HepG2 (cell line): Measurements from ENCODE around the gene UNC5C. TPM values are rescaled to one million over a fixed set of nuclear protein-coding genes. Genes with fewer than 3 reads are reported as not detected.

Experiments used
- ATAC-seq: fragments of 200-7000 bp; cut with Tn5 transposase; 3 replicates; pipeline ENCODE4 v1.9.1; 2020; ENCODE audit warnings: mild to moderate bottlenecking, moderate library complexity
- BruUV-seq: library from RNA; stranded (reverse); fragments of 400-500 nt; replicated peaks from 2 replicates; lab custom pipeline; 2021; lab: Mats Ljungman, UMichigan
- CTCF ChIA-PET: fragments of 300-600 bp; formaldehyde crosslinking; extraction: SDS; loops from one replicate; lab custom pipeline; 2021; ENCODE audit warnings: low total read pairs, inconsistent platforms, low intra/inter-chr PET ratio; lab: Yijun Ruan, JAX
- POLR2A ChIA-PET: fragments of 350-600 bp; sonication (Branson Sonifier 250); formaldehyde crosslinking; loops from one replicate; lab custom pipeline; 2020; ENCODE audit warnings: antibody characterized with exemption, inconsistent platforms; lab: Yijun Ruan, JAX
- DNase-seq: peaks from one replicate; pipeline ENCODE4 v3.0.0-alpha.2; 2015; ENCODE audit warnings: low spot score
- FAIRE-seq: peaks from 3 replicates; lab custom pipeline; 2011; peaks lifted over from hg19 to GRCh38; lab: Jason Lieb, UNC
- H2AFZ ChIP-seq: one replicate; pipeline ENCODE4 v1.6.1; 2011; ENCODE audit warnings: low read length, inconsistent platforms
- H3K27ac ChIP-seq: fragments of 300-600 bp; 3 replicates; pipeline ENCODE4 v1.8.0; 2011; ENCODE audit warnings: mixed run types, mild to moderate bottlenecking, mixed read lengths, low read length, inconsistent platforms; ENCODE audit not compliant: insufficient read depth; ENCODE audit errors: extremely low read length
- H3K27me3 ChIP-seq, 2 experiments: fragments of 200-600 bp in 1 of 2; 2 replicates in 1 of 2; 3 replicates in 1 of 2; pipeline versions ENCODE4 v1.6.0 to v1.8.0; 2011; ENCODE audit warnings: low read length in 2 of 2, mild to moderate bottlenecking in 2 of 2, moderate library complexity in 2 of 2, inconsistent platforms in 1 of 2; ENCODE audit not compliant: insufficient read depth in 2 of 2, control insufficient read depth in 1 of 2
- H3K36me3 ChIP-seq, 2 experiments: fragments of 200-600 bp in 1 of 2; replicated peaks in 1 of 2; 2 replicates in 1 of 2; 3 replicates in 1 of 2; pipeline versions ENCODE4 v1.5.1 to v1.8.0; 2011; ENCODE audit warnings: low read length in 2 of 2, inconsistent platforms in 1 of 2; ENCODE audit not compliant: insufficient read depth in 2 of 2, control insufficient read depth in 1 of 2
- H3K4me1 ChIP-seq: 2 replicates; pipeline ENCODE4 v1.5.1; 2012; ENCODE audit warnings: low read length, inconsistent platforms; ENCODE audit not compliant: insufficient read depth
- H3K4me2 ChIP-seq: 2 replicates; pipeline ENCODE4 v1.6.0; 2011; ENCODE audit warnings: low read depth, low read length, inconsistent platforms
- H3K4me3 ChIP-seq, 3 experiments: fragments of 200-600 bp in 1 of 3; sonication (generic), shearing (Covaris generic) in 1 of 3; replicated peaks in 1 of 3; 2 replicates each; pipeline ENCODE4 v1.5.1; 2011 to 2016; ENCODE audit warnings: low read length in 3 of 3, inconsistent platforms in 2 of 3, low read depth in 2 of 3, mild to moderate bottlenecking in 2 of 3, control low read depth in 1 of 3, mixed read lengths in 1 of 3; ENCODE audit not compliant: insufficient read depth in 1 of 3
- H3K79me2 ChIP-seq: one replicate; pipeline ENCODE4 v1.6.1; 2011; ENCODE audit warnings: low read length, inconsistent platforms; ENCODE audit not compliant: insufficient read depth
- H3K9ac ChIP-seq: 2 replicates; pipeline ENCODE4 v1.6.0; 2011; ENCODE audit warnings: mild to moderate bottlenecking, low read depth, low read length, inconsistent platforms; ENCODE audit not compliant: insufficient read depth
- H3K9me3 ChIP-seq: 2 replicates; pipeline ENCODE4 v1.5.1; 2012; ENCODE audit warnings: mild to moderate bottlenecking, low read length
- H4K20me1 ChIP-seq: 2 replicates; pipeline ENCODE4 v1.6.0; 2011; ENCODE audit warnings: inconsistent platforms, mild to moderate bottlenecking, low read length, moderate library complexity; ENCODE audit not compliant: insufficient read depth
- CEBPG ChIP-seq: IDR thresholded peaks from 2 replicates; pipeline ENCODE4 v1.6.1; 2016
- EP300 ChIP-seq, 3 experiments: sonication (generic) in 1 of 3; formaldehyde crosslinking in 1 of 3; IDR thresholded peaks; 2 replicates each; pipeline versions ENCODE4 v1.5.1 to v1.6.1; 2011 to 2020; ENCODE audit warnings: low read depth in 2 of 3, low read length in 2 of 3, borderline replicate concordance in 1 of 3, improper control_type of control experiment in 1 of 3, mild to moderate bottlenecking in 1 of 3, missing genetic modification reagents in 1 of 3, moderate library complexity in 1 of 3
- FOXA1 ChIP-seq, 2 experiments: fragments of 450-650 bp in 1 of 2; sonication (generic) in 1 of 2; formaldehyde crosslinking in 1 of 2; IDR thresholded peaks; 2 replicates each; pipeline versions ENCODE4 v1.4.0 to v1.6.1; 2016 to 2020; ENCODE audit warnings: missing genetic modification reagents in 1 of 2
- FOXA3 ChIP-seq: IDR thresholded peaks from 2 replicates; pipeline ENCODE4 v1.6.1; 2016; ENCODE audit warnings: missing genetic modification reagents, missing compliant biosample characterization
- FOXJ3 ChIP-seq: sonication (generic); formaldehyde crosslinking; IDR thresholded peaks from 2 replicates; pipeline ENCODE4 v1.4.0; 2020; ENCODE audit warnings: missing genetic modification reagents, mild to moderate bottlenecking, borderline replicate concordance
- HMG20B ChIP-seq: conservative IDR thresholded peaks from 2 replicates; pipeline ENCODE4 v1.6.1; 2016; ENCODE audit warnings: missing genetic modification reagents, missing compliant biosample characterization
- ISL2 ChIP-seq: sonication (generic); formaldehyde crosslinking; IDR thresholded peaks from 2 replicates; pipeline ENCODE4 v1.5.0; 2020; ENCODE audit warnings: missing genetic modification reagents
- KLF12 ChIP-seq: sonication (generic); formaldehyde crosslinking; IDR thresholded peaks from 2 replicates; pipeline ENCODE4 v1.4.0; 2020; ENCODE audit warnings: missing genetic modification reagents, borderline replicate concordance
- MEIS2 ChIP-seq: sonication (generic); formaldehyde crosslinking; IDR thresholded peaks from 2 replicates; pipeline ENCODE4 v1.9.0; 2021; ENCODE audit warnings: mild to moderate bottlenecking, missing genetic modification reagents
- PITX1 ChIP-seq: sonication (generic); formaldehyde crosslinking; IDR thresholded peaks from 2 replicates; pipeline ENCODE4 v1.5.1; 2020; ENCODE audit warnings: mild to moderate bottlenecking, missing genetic modification reagents
- SP5 ChIP-seq: IDR thresholded peaks from 2 replicates; pipeline ENCODE4 v1.6.1; 2016; ENCODE audit warnings: low read depth, borderline replicate concordance
- ZNF772 ChIP-seq: sonication (generic); formaldehyde crosslinking; IDR thresholded peaks from 2 replicates; pipeline ENCODE4 v1.5.0; 2020; ENCODE audit warnings: mild to moderate bottlenecking, missing genetic modification reagents
- WGBS: methylation state at CpG from one replicate; pipeline ENCODE4 v1.1.6; 2017; ENCODE audit warnings: low lambda C conversion rate; 5-methylcytosine and 5-hydroxymethylcytosine counted together
- in situ Hi-C: cut with HindIII; loops from 2 replicates; pipeline ENCODE4 v1.10.0; 2017; ENCODE audit warnings: low pct_unique_long_range_greater_than_20kb; ENCODE audit not compliant: extremely low pct_ligation_motif_present
- intact Hi-C: fragments of 100-400 bp; cut with micrococcal nuclease; formaldehyde crosslinking; loops from one replicate; pipeline ENCODE4 v1.10.0; 2022; ENCODE audit not compliant: unreplicated experiment
- polyA plus RNA-seq, 8 experiments: library from polyadenylated mRNA; depleted of rRNA in 3 of 8; stranded (reverse) in 7 of 8; unstranded in 1 of 8; fragments of >200 nt; fragmentation: Illumina TruSeq in 4 of 8; extraction: Trizol in 4 of 8; gene quantifications; 2 replicates each; pipeline versions ENCODE4 v1.2.1 to v1.2.3, GENCODE V29; 2011 to 2016; ENCODE audit warnings: low read depth in 4 of 8, missing spikeins in 1 of 8, mixed read lengths in 1 of 8; ENCODE audit not compliant: insufficient read depth in 1 of 8
- total RNA-seq, 5 experiments: library from RNA; depleted of rRNA; stranded (reverse); fragments of >200 nt; fragmentation: Illumina TruSeq; extraction: Trizol; gene quantifications; 2 replicates each; pipeline ENCODE4 v1.2.3, GENCODE V29; 2016; ENCODE audit warnings: low read depth in 1 of 5
- TF ChIP-seq, protein P1 (sequence below): sonication (generic); formaldehyde crosslinking; IDR thresholded peaks from 2 replicates; pipeline ENCODE4 v1.4.0; 2020; ENCODE audit warnings: missing genetic modification reagents
- TF ChIP-seq, protein P2 (sequence below), 2 experiments: sonication (generic) in 1 of 2; formaldehyde crosslinking in 1 of 2; IDR thresholded peaks; 2 replicates each; pipeline versions ENCODE4 v1.4.0 to v1.6.1; 2016 to 2020; ENCODE audit warnings: borderline replicate concordance in 1 of 2, low read depth in 1 of 2, mild to moderate bottlenecking in 1 of 2, missing genetic modification reagents in 1 of 2

UNC5C gene
- total and polyA plus RNA-seq, 2 of the 13 experiments (the other 11 are each of a cell fraction or from before 2014, with no cell fraction given), result not detected

DNA sequence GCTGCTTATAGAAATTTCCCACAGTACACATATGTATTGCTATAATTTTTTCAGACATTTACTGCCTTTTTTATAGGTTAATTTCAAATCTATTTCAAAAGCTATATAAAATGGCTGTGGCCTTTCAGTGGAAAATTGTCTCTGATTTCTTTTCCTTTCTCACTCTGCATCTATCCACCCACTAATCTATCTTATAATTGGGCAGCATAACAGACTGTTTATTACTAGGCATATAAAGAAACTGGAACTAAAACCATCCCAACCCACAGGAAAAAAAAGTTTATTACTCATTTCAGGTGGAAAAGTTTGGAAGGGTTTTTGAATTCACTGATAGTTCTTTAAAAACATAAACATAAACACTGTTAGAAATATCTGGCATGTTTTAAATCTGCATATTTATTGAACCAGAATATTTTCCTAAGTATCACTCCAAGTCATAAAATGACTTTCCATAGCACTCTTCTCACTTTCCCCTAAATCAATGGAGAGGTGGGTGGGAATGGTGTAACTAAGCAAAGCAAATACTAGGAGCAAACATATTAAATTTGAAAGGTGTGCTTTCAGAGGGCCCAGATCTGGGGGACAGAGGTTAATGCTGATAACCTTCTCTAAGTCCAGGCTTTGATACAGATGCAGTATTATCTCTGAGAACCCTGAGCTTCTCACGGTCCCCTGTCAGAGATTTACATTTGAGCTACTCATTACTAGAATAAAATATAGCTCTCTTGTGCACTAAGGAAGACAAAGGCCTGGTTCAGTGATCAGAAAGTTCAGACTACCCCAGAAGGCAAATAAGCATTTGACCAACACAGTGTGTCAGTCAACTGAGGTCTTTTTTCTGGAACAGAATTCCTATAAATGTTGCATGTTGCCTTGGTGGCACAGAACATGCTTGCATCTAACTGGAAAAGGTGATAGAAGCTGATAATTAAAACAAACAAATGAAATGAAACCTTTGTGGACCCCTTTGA lies 328.3 kb downstream of the UNC5C start:
- Histone ChIP-seq H3K36me3 (no peaks in the 10 kb centered on the region), H3K4me1 (peaks cover 18% of the 10 kb centered on the region), H3K9me3 (no peaks in the 10 kb centered on the region), H2AFZ (no peak overlapping the region), H3K27ac (no peak overlapping the region), H3K4me3 (no peak overlapping the region), H3K4me2 (no peak overlapping the region), H3K79me2 (no peaks in the 10 kb centered on the region), H3K9ac (no peak overlapping the region), H3K27me3 (peaks cover 0 to 10% of the 10 kb centered on the region in 2 experiments; a peak in 2 of 5 replicates), H4K20me1 (no peaks in the 10 kb centered on the region)
- DNase-seq, result peak; percentile 66
- ChIA-PET POLR2A (no interaction called here), CTCF (no interaction called here)
- no TSS peak for BruUV-seq
- WGBS, result 0% methylated on average over 1 of the region's 1 CpG
- in situ Hi-C loops (no loop called here), intact Hi-C loops (no loop called here)
- ATAC-seq, result peak; percentile 88
- FAIRE-seq, result peak; percentile 32
- TF ChIP-seq FOXA3 (CRISPR knock-in tag) (0 out of 2 replicates have a peak, but pooled peaks have one; percentile 21), PITX1 (CRISPR knock-in tag) (peak; percentile 78), HMG20B (peak; percentile 79; the same call in 1 of the 2 replicates), MEIS2 (no peak), EP300 (IDR thresholded peaks at IDR 0.05; ENCODE audit: low read depth in 2 of 2, low read length in 2 of 2) (peak in 1 of 2 experiments; percentile 19; a peak in 1 of 4 replicates), EP300 (CRISPR knock-in tag; IDR thresholded peaks at IDR 0.05; ENCODE audit: borderline replicate concordance) (no peak), CEBPG (CRISPR knock-in tag) (no peak), ISL2 (peak; percentile 75; the same call in 1 of the 2 replicates), ZNF772 (CRISPR knock-in tag) (no peak), FOXJ3 (peak; percentile 48; the same call in 1 of the 2 replicates), SP5 (CRISPR knock-in tag) (peak; percentile 46; the same call in 1 of the 2 replicates), KLF12 (no peak), FOXA1 (IDR thresholded peaks at IDR 0.05) (no peak), FOXA1 (CRISPR knock-in tag; IDR thresholded peaks at IDR 0.05) (peak; percentile 48; the same call in 1 of the 2 replicates)
- TF ChIP-seq, protein P1, sequence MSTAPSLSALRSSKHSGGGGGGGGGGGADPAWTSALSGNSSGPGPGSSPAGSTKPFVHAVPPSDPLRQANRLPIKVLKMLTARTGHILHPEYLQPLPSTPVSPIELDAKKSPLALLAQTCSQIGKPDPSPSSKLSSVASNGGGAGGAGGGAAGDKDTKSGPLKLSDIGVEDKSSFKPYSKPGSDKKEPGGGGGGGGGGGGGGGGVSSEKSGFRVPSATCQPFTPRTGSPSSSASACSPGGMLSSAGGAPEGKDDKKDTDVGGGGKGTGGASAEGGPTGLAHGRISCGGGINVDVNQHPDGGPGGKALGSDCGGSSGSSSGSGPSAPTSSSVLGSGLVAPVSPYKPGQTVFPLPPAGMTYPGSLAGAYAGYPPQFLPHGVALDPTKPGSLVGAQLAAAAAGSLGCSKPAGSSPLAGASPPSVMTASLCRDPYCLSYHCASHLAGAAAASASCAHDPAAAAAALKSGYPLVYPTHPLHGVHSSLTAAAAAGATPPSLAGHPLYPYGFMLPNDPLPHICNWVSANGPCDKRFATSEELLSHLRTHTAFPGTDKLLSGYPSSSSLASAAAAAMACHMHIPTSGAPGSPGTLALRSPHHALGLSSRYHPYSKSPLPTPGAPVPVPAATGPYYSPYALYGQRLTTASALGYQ (CRISPR knock-in tag), result peak; percentile 87; the same call in 1 of the 2 replicates
- TF ChIP-seq, protein P2, sequence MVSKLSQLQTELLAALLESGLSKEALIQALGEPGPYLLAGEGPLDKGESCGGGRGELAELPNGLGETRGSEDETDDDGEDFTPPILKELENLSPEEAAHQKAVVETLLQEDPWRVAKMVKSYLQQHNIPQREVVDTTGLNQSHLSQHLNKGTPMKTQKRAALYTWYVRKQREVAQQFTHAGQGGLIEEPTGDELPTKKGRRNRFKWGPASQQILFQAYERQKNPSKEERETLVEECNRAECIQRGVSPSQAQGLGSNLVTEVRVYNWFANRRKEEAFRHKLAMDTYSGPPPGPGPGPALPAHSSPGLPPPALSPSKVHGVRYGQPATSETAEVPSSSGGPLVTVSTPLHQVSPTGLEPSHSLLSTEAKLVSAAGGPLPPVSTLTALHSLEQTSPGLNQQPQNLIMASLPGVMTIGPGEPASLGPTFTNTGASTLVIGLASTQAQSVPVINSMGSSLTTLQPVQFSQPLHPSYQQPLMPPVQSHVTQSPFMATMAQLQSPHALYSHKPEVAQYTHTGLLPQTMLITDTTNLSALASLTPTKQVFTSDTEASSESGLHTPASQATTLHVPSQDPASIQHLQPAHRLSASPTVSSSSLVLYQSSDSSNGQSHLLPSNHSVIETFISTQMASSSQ (IDR thresholded peaks at IDR 0.05; ENCODE audit: low read depth), result peak; percentile 65; the same call in 1 of the 2 replicates
- TF ChIP-seq, protein P2 (CRISPR knock-in tag; IDR thresholded peaks at IDR 0.05; ENCODE audit: borderline replicate concordance), result peak; percentile 70; the same call in 1 of the 2 replicates
